ENCODE results near the gene OR2T29. TPM values are rescaled to one million over a fixed set of nuclear protein-coding genes. Genes with fewer than 3 reads are reported as not detected.
"Not testable (repeated sequence)": the region's sequence is repeated elsewhere in the genome, so short reads cannot be mapped to it uniquely, and the experiment has no call there.

OR2T29 gene
- polyA plus RNA-seq, 3 donors, result not detected

DNA sequence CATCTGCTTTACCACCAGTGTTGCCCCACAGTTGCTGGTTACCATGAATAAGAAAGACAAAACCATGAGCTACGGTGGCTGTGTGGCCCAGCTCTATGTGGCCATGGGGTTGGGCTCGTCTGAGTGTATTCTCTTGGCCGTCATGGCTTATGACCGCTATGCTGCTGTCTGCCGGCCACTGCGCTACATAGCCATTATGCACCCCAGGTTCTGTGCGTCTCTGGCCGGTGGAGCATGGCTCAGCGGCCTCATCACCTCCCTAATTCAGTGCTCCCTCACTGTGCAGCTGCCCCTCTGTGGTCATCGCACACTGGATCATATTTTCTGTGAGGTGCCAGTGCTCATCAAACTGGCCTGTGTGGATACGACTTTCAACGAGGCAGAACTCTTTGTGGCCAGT lies 40.7 kb downstream of the OR2T29 start:
- DNase-seq, result no peak

- DNase-seq, result not testable (repeated sequence)
Measured at GRCh38 chr1:248510217-248510616, 52.4 kb downstream of the OR2T29 start.

DNA sequence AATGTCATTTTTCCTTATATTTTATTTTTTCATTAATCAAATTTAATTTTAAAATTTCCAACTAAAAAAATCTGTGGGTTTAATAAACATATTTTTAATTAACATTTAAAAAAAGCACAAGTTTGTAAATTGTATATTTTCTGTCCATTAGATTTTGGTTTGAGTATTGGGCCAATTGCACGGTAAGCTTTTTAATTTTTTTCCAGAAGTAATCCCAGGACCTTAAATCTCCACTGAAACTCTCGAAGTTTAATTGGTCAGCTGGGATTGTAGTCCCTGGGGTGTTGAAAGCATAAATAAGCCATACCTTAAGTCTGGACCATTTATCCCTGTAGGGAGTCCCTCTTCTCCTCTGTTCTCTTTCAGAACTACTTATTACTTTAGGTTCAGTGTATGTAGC lies 54.8 kb downstream of the OR2T29 start, which contains the start of gene OR2G6:
Gene OR2G6 (plus strand): TSS at position 301 of the 400 bp plus-strand sequence. CDS start 13,574 bp downstream, outside the sequence.
- DNase-seq, result not testable (repeated sequence)

Other genes starting within 250 kb of the OR2T29 start
- not detected for gene OR2M7, start 238.2 kb downstream of the OR2T29 start, polyA plus RNA-seq (ENCODE audit: insufficient read length in 3 of 3)
- not detected for gene OR14C36, start 214.0 kb downstream of the OR2T29 start, polyA plus RNA-seq (ENCODE audit: insufficient read length in 3 of 3)
- gene OR2T4, start 201.1 kb downstream of the OR2T29 start, polyA plus RNA-seq (ENCODE audit: insufficient read length in 3 of 3), result not detected
- gene OR2T6, start 187.0 kb downstream of the OR2T29 start, polyA plus RNA-seq (ENCODE audit: insufficient read length in 3 of 3), result under 1 TPM in 1 of 3 donors, not detected in 2; 0.04 TPM
- not detected for gene OR2T1, start 159.7 kb downstream of the OR2T29 start, polyA plus RNA-seq (ENCODE audit: insufficient read length in 3 of 3)
- gene OR2T2, start 117.1 kb downstream of the OR2T29 start, polyA plus RNA-seq (ENCODE audit: insufficient read length in 3 of 3), result not detected
- gene OR2T3, start 89.4 kb downstream of the OR2T29 start, polyA plus RNA-seq (ENCODE audit: insufficient read length in 3 of 3), result not detected
- not detected for gene OR2T5, start 74.2 kb downstream of the OR2T29 start, polyA plus RNA-seq (ENCODE audit: insufficient read length in 3 of 3)
- gene OR2G6, start 54.7 kb downstream of the OR2T29 start, polyA plus RNA-seq (ENCODE audit: insufficient read length in 3 of 3), result under 1 TPM in 1 of 3 donors, not detected in 2; 0.05 TPM
- not detected for gene OR2T34, start 12.0 kb upstream of the OR2T29 start, polyA plus RNA-seq (ENCODE audit: insufficient read length in 3 of 3)
- under 1 TPM in 2 of 3 donors, not detected in 1; 0.04 to 0.36 TPM for gene OR2T10, start 34.9 kb upstream of the OR2T29 start, polyA plus RNA-seq (ENCODE audit: insufficient read length in 3 of 3)
- under 1 TPM in 1 of 3 donors, not detected in 2; 0.04 TPM for gene OR2T11, start 72.3 kb upstream of the OR2T29 start, polyA plus RNA-seq (ENCODE audit: insufficient read length in 3 of 3)
- gene OR2T35, start 82.5 kb upstream of the OR2T29 start, polyA plus RNA-seq (ENCODE audit: insufficient read length in 3 of 3), result not detected
- gene OR2T27, start 92.8 kb upstream of the OR2T29 start, polyA plus RNA-seq (ENCODE audit: insufficient read length in 3 of 3), result not detected
- gene OR14I1, start 140.0 kb upstream of the OR2T29 start, polyA plus RNA-seq (ENCODE audit: insufficient read length in 3 of 3), result not detected
- not detected for gene LYPD8, start 193.0 kb upstream of the OR2T29 start, polyA plus RNA-seq (ENCODE audit: insufficient read length in 3 of 3)

All from renal pelvis (tissue), 4 donors.